Liver (tissue), 9 donors: ENCODE results near the gene PGR. TPM values are rescaled to one million over a fixed set of nuclear protein-coding genes. Genes with fewer than 3 reads are reported as not detected.

ENCODE experiments used
- DNase-seq: peaks from one replicate; pipeline ENCODE4 v3.0.0-alpha.2; 2017; ENCODE audit warnings: low spot score
- H3K27ac ChIP-seq, 2 donors: one replicate each; pipeline ENCODE4 v1.7.0; 2013; ENCODE audit warnings: inconsistent platforms in 2 of 2, low read length in 2 of 2, control low read depth in 1 of 2, low read depth in 1 of 2, mild to moderate bottlenecking in 1 of 2
- H3K27me3 ChIP-seq, 4 donors: one replicate each; pipeline versions ENCODE4 v1.6.1 to v1.7.0; 2013; ENCODE audit warnings: low read length in 3 of 4, inconsistent platforms in 1 of 4, mild to moderate bottlenecking in 1 of 4, moderate library complexity in 1 of 4; ENCODE audit not compliant: control insufficient read depth in 4 of 4, insufficient read depth in 4 of 4
- H3K36me3 ChIP-seq, 4 donors: one replicate each; pipeline versions ENCODE4 v1.6.1 to v1.7.0; 2013; ENCODE audit warnings: low read length in 3 of 4, mild to moderate bottlenecking in 3 of 4, low read depth in 1 of 4, moderate library complexity in 1 of 4; ENCODE audit not compliant: control insufficient read depth in 4 of 4, insufficient read depth in 3 of 4
- H3K4me1 ChIP-seq, 4 donors: one replicate each; pipeline versions ENCODE4 v1.6.1 to v1.7.0; 2013; ENCODE audit warnings: low read length in 3 of 4, mild to moderate bottlenecking in 3 of 4, moderate library complexity in 1 of 4; ENCODE audit not compliant: control insufficient read depth in 4 of 4, insufficient read depth in 4 of 4
- H3K4me3 ChIP-seq, 3 donors: one replicate each; pipeline versions ENCODE4 v1.6.1 to v1.7.0; 2013; ENCODE audit warnings: low read length in 3 of 3, control low read depth in 1 of 3, low read depth in 1 of 3, mild to moderate bottlenecking in 1 of 3
- H3K9ac ChIP-seq, 2 donors: one replicate each; pipeline ENCODE4 v1.7.0; 2013; ENCODE audit warnings: low read length in 2 of 2, mild to moderate bottlenecking in 2 of 2, moderate library complexity in 2 of 2, control low read depth in 1 of 2, low read depth in 1 of 2
- H3K9me3 ChIP-seq, 4 donors: one replicate each; pipeline versions ENCODE4 v1.6.1 to v1.7.0; 2013; ENCODE audit warnings: low read length in 3 of 4; ENCODE audit not compliant: control insufficient read depth in 4 of 4
- ATF3 ChIP-seq: IDR thresholded peaks from 2 replicates; pipeline ENCODE4 v1.6.1; 2016; ENCODE audit warnings: antibody characterized with exemption
- CTCF ChIP-seq: fragments of 150-350 bp; IDR thresholded peaks from 2 replicates; pipeline ENCODE4 v1.5.1; 2017; ENCODE audit warnings: improper control_type of control experiment, low read depth, low read length; ENCODE audit not compliant: missing input control
- EGR1 ChIP-seq, 2 donors: IDR thresholded peaks; 2 replicates each; pipeline ENCODE4 v1.6.1; 2016 to 2018; ENCODE audit warnings: antibody characterized with exemption in 2 of 2, low read depth in 2 of 2
- FOXA1 ChIP-seq: IDR thresholded peaks from 2 replicates; pipeline ENCODE4 v1.6.1; 2016; ENCODE audit warnings: antibody characterized with exemption
- FOXA2 ChIP-seq: IDR thresholded peaks from 2 replicates; pipeline ENCODE4 v1.6.1; 2016; ENCODE audit warnings: antibody characterized with exemption
- GABPA ChIP-seq, 2 donors: IDR thresholded peaks in 1 of 2; conservative IDR thresholded peaks in 1 of 2; 2 replicates each; pipeline ENCODE4 v1.6.1; 2016; ENCODE audit warnings: antibody characterized with exemption in 2 of 2, mild to moderate bottlenecking in 1 of 2, moderate library complexity in 1 of 2
- HNF4A ChIP-seq, 2 donors: conservative IDR thresholded peaks; 2 replicates each; pipeline ENCODE4 v1.6.1; 2016; ENCODE audit warnings: antibody characterized with exemption in 2 of 2, mild to moderate bottlenecking in 2 of 2
- HNF4G ChIP-seq: IDR thresholded peaks from 2 replicates; pipeline ENCODE4 v1.6.1; 2016; ENCODE audit warnings: antibody characterized with exemption
- JUND ChIP-seq, 2 donors: IDR thresholded peaks; 2 replicates each; pipeline ENCODE4 v1.6.1; 2016; ENCODE audit warnings: antibody characterized with exemption in 2 of 2
- MAX ChIP-seq: IDR thresholded peaks from 2 replicates; pipeline ENCODE4 v1.6.1; 2016; ENCODE audit warnings: antibody characterized with exemption
- NR2F2 ChIP-seq: IDR thresholded peaks from 2 replicates; pipeline ENCODE4 v1.6.1; 2016; ENCODE audit warnings: antibody characterized with exemption
- RAD21 ChIP-seq, 2 donors: IDR thresholded peaks; 2 replicates each; pipeline ENCODE4 v1.6.1; 2016; ENCODE audit warnings: antibody characterized with exemption in 2 of 2, mild to moderate bottlenecking in 2 of 2
- REST ChIP-seq: IDR thresholded peaks from 2 replicates; pipeline ENCODE4 v1.6.1; 2016; ENCODE audit warnings: antibody characterized with exemption, mild to moderate bottlenecking
- RXRA ChIP-seq, 2 donors: IDR thresholded peaks; 2 replicates each; pipeline ENCODE4 v1.6.1; 2017 to 2018; ENCODE audit warnings: antibody characterized with exemption in 2 of 2, mild to moderate bottlenecking in 1 of 2
- SP1 ChIP-seq: IDR thresholded peaks from 2 replicates; pipeline ENCODE4 v1.6.1; 2018; ENCODE audit warnings: antibody characterized with exemption, mild to moderate bottlenecking
- YY1 ChIP-seq: IDR thresholded peaks from 2 replicates; pipeline ENCODE4 v1.6.1; 2016; ENCODE audit warnings: antibody characterized with exemption, mild to moderate bottlenecking
- ZBTB33 ChIP-seq: IDR thresholded peaks from 2 replicates; pipeline ENCODE4 v1.6.1; 2016; ENCODE audit warnings: antibody characterized with exemption
- WGBS: extraction: QIAGEN DNeasy Blood & Tissue Kit; methylation state at CpG from one replicate; pipeline ENCODE4 v1.1.7; 2013; 5-methylcytosine and 5-hydroxymethylcytosine counted together
- polyA plus RNA-seq, 2 donors: library from polyadenylated mRNA; stranded (reverse) in 1 of 2; unstranded in 1 of 2; fragments of 200-250 nt in 1 of 2; fragments of >200 nt in 1 of 2; fragmentation: Nextera tagmentation in 1 of 2; extraction: Ambion mirVana in 1 of 2; gene quantifications; one replicate each; pipeline versions ENCODE4 v1.2.1 to v1.2.3, GENCODE V29; 2013 to 2015
- total RNA-seq, 2 donors: library from RNA; depleted of rRNA; stranded (reverse); fragments of >200 nt; gene quantifications; one replicate each; pipeline ENCODE4 v1.2.3, GENCODE V29; 2014
- donor health status: healthy.
- donor health status: healthy.
- donor health status: healthy.
- donor health status: healthy.
- donor health status: healthy.

PGR gene
- total and polyA plus RNA-seq, 4 donors: 0.04 to 0.17 (median 0.16) TPM; not detected in 1

- H3K9ac ChIP-seq: no peak overlapping the region
- no peak for DNase-seq
- TF ChIP-seq ATF3 (no peak), FOXA1 (no peak), JUND (IDR thresholded peaks at IDR 0.05) (no peak), SP1 (no peak), RAD21 (IDR thresholded peaks at IDR 0.05) (no peak), HNF4A (conservative IDR thresholded peaks at IDR 0.05) (no peak), CTCF (no peak), FOXA2 (no peak), EGR1 (IDR thresholded peaks at IDR 0.05; ENCODE audit: low read depth in 2 of 2) (no peak), REST (no peak), RXRA (IDR thresholded peaks at IDR 0.05) (no peak), NR2F2 (no peak), MAX (no peak), HNF4G (no peak)
- peaks cover 0 to 1% (median 0%) of the 10 kb centered on the region in 4 donors for H3K9me3 ChIP-seq
- H3K27me3 ChIP-seq: no peaks in the 10 kb centered on the region
- no peaks in the 10 kb centered on the region for H3K4me1 ChIP-seq
- no peak overlapping the region for H3K4me3 ChIP-seq
- H3K27ac ChIP-seq: no peak overlapping the region
- 21% methylated on average over 2 of the region's 2 CpGs for WGBS
- H3K36me3 ChIP-seq: no peaks in the 10 kb centered on the region
These were observed 119.9 kb downstream of the PGR start for GRCh38 chr11:101009690-101010055.

DNA sequence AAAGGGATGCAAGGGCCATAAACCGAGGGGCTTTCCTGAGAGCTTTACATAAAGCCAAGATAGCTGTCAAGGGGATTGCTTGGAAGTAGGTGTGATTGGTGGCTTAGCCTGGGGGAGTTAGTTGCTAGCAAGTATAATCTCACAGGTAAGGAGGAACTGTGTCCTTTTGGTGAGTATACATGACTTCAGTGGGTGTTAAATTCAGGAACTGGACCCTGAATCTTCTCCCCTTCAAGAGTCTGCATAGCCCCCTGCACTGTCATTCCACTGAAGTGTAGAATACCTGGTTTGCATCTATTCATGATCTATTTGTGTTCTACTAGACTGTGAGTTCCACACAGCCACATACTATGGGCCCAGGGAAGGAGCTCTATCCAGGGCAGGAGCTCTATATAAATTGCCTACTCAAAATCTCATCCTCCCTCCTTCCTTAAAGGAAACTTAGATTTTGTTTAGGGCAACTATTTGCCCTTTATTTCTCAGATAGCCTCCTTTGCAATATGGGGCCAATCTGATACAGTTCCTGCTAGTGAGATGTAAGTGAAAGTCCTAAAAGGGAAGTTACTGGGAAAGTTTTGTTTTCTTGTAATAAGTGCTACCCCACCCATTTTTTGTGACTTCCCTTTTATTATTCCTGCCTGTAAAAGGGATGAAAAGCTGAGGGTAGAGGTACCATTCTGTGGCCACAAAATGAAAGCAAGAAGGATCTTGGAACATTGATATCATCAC, 120.5 kb downstream of the PGR start:
- no peak overlapping the region for H3K4me3 ChIP-seq
- no peaks in the 10 kb centered on the region for H3K36me3 ChIP-seq
- H3K4me1 ChIP-seq: no peaks in the 10 kb centered on the region
- H3K27me3 ChIP-seq: peaks cover 0 to 2% (median 0%) of the 10 kb centered on the region in 4 donors
- no peak overlapping the region for H3K9ac ChIP-seq
- H3K9me3 ChIP-seq: peaks cover 0 to 1% (median 0%) of the 10 kb centered on the region in 4 donors
- no peak for DNase-seq
- TF ChIP-seq ATF3 (no peak), FOXA2 (no peak), JUND (IDR thresholded peaks at IDR 0.05) (no peak), GABPA (IDR thresholded peaks at IDR 0.05 in 1 of 2, conservative IDR thresholded peaks at IDR 0.05 in 1 of 2) (no peak), EGR1 (IDR thresholded peaks at IDR 0.05; ENCODE audit: low read depth in 2 of 2) (no peak), YY1 (no peak), SP1 (no peak), FOXA1 (no peak), ZBTB33 (no peak), HNF4A (conservative IDR thresholded peaks at IDR 0.05) (no peak), NR2F2 (no peak), MAX (no peak), HNF4G (no peak)
- 63% methylated on average over 1 of the region's 1 CpG for WGBS
- H3K27ac ChIP-seq: no peak overlapping the region
